Gastrocnemius medialis (tissue), 4 donors: ENCODE measurements around the gene P4HA3. TPM values are rescaled to one million over a fixed set of nuclear protein-coding genes. Genes with fewer than 3 reads are reported as not detected.

ENCODE experiments used
- ATAC-seq, 2 donors: fragments of 150-250 bp; one replicate each; pipeline ENCODE4 v1.9.1; 2016
- DNase-seq, 2 donors: peaks; one replicate each; pipeline ENCODE4 v3.0.0-alpha.2; 2019
- H3K27ac ChIP-seq, 4 donors: fragments of 200-600 bp; sonication (generic); 1 replicate in 1 of 4; 2 replicates in 3 of 4; pipeline ENCODE4 v1.5.1; 2016 to 2018; ENCODE audit warnings: mild to moderate bottlenecking in 2 of 4, moderate library complexity in 1 of 4
- H3K27me3 ChIP-seq, 3 donors: fragments of 200-600 bp; sonication (generic) in 2 of 3; 1 replicate in 1 of 3; 2 replicates in 2 of 3; pipeline versions ENCODE4 v1.5.1 to v1.6.0; 2016 to 2019; ENCODE audit warnings: mild to moderate bottlenecking in 1 of 3, moderate library complexity in 1 of 3
- H3K36me3 ChIP-seq, 2 donors: fragments of 200-600 bp; sonication (generic) in 1 of 2; one replicate each; pipeline ENCODE4 v1.5.1; 2017 to 2018
- H3K4me1 ChIP-seq, 2 donors: fragments of 200-600 bp; sonication (generic) in 1 of 2; one replicate each; pipeline ENCODE4 v1.5.1; 2016 to 2017; ENCODE audit warnings: mild to moderate bottlenecking in 2 of 2
- H3K4me3 ChIP-seq, 4 donors: fragments of 200-600 bp; sonication (generic) in 3 of 4; 1 replicate in 1 of 4; 2 replicates in 3 of 4; pipeline ENCODE4 v1.5.1; 2016 to 2019; ENCODE audit warnings: mild to moderate bottlenecking in 2 of 4
- H3K9me3 ChIP-seq, 3 donors: fragments of 200-600 bp; sonication (generic) in 2 of 3; 1 replicate in 1 of 3; 2 replicates in 2 of 3; pipeline ENCODE4 v1.5.1; 2016 to 2019
- CTCF ChIP-seq, 5 experiments: fragments of 450-650 bp in 3 of 5; fragments of 200-600 bp in 2 of 5; sonication (generic) in 2 of 5; IDR thresholded peaks in 4 of 5; conservative IDR thresholded peaks in 1 of 5; 1 replicate in 4 of 5; 2 replicates in 1 of 5; pipeline ENCODE4 v1.5.1; 2016 to 2019; ENCODE audit warnings: antibody characterized with exemption in 5 of 5, mild to moderate bottlenecking in 3 of 5, moderate library complexity in 3 of 5
- POLR2A ChIP-seq, 2 donors: fragments of 450-650 bp; IDR thresholded peaks; one replicate each; pipeline ENCODE4 v1.6.1; 2017; ENCODE audit warnings: antibody characterized with exemption in 2 of 2, mild to moderate bottlenecking in 2 of 2, moderate library complexity in 2 of 2
- in situ Hi-C, 4 donors: fragments of 200-750 bp; cut with MboI; loops; one replicate each; pipeline versions ENCODE4 v1.15.0 to v1.8.0; 2017; ENCODE audit warnings: low sequenced_read_pairs in 4 of 4
- intact Hi-C: fragments of 100-400 bp; cut with DNase I; formaldehyde crosslinking; loops from one replicate; pipeline ENCODE4 v1.15.1; 2023; ENCODE audit warnings: low total_unique reads
- total RNA-seq, 4 donors: library from RNA; depleted of rRNA; stranded (reverse); fragments of >200 nt; gene quantifications; one replicate each; pipeline versions ENCODE4 v1.1.0 to v1.2.3, GENCODE V29; 2016

P4HA3 gene
- total RNA-seq, 4 donors from 2014 or later: 0.09 TPM; not detected in 3

- intact Hi-C loops: no loop called here
- no peak for TF ChIP-seq POLR2A (IDR thresholded peaks at IDR 0.05)
- TF ChIP-seq CTCF (IDR thresholded peaks at IDR 0.05 in 4 of 5, conservative IDR thresholded peaks at IDR 0.05 in 1 of 5): no peak
- peaks cover 5 to 15% of the 10 kb centered on the region in 2 donors for H3K4me1 ChIP-seq
- H3K27me3 ChIP-seq: no peaks in the 10 kb centered on the region
- in situ Hi-C loops: no loop called here
- H3K9me3 ChIP-seq: no peaks in the 10 kb centered on the region
- DNase-seq (no peak), ATAC-seq (no peak)
- no peaks in the 10 kb centered on the region for H3K36me3 ChIP-seq
- H3K27ac ChIP-seq: no peak overlapping the region
- H3K4me3 ChIP-seq: no peak overlapping the region
Observed at GRCh38 chr11:74316772-74317505, 5.5 kb upstream of the P4HA3 start.

- Histone ChIP-seq H3K4me1 (no peaks in the 10 kb centered on the region), H3K27ac (no peak overlapping the region), H3K4me3 (no peak overlapping the region), H3K9me3 (no peaks in the 10 kb centered on the region), H3K36me3 (no peaks in the 10 kb centered on the region), H3K27me3 (no peaks in the 10 kb centered on the region)
- TF ChIP-seq CTCF (IDR thresholded peaks at IDR 0.05 in 4 of 5, conservative IDR thresholded peaks at IDR 0.05 in 1 of 5): no peak
- TF ChIP-seq POLR2A (IDR thresholded peaks at IDR 0.05): no peak
- ATAC-seq (no peak), DNase-seq (no peak)
- in situ Hi-C loops (no loop called here), intact Hi-C loops (no loop called here)
Observed at GRCh38 chr11:74312326-74312725, 886 bp upstream of the P4HA3 start.

GRCh38 chr11:74310857-74311256 lies 583 bp downstream of the P4HA3 start:
- DNase-seq: no peak
- TF ChIP-seq POLR2A (IDR thresholded peaks at IDR 0.05): no peak
- TF ChIP-seq CTCF (IDR thresholded peaks at IDR 0.05 in 4 of 5, conservative IDR thresholded peaks at IDR 0.05 in 1 of 5): no peak
- no peaks in the 10 kb centered on the region for H3K36me3 ChIP-seq
- H3K27ac ChIP-seq: no peak overlapping the region
- H3K9me3 ChIP-seq: no peaks in the 10 kb centered on the region
- no peaks in the 10 kb centered on the region for H3K4me1 ChIP-seq
- no peak for ATAC-seq
- in situ Hi-C loops: no loop called here
- peak overlapping the region in 3 of 4 donors; percentile 48 to 73 (median 59) for H3K4me3 ChIP-seq
- intact Hi-C loops: loop anchor here (1.0 kb wide), 1 partner anchor 14 kb away; no protein-coding TSS in a partner anchor
- no peaks in the 10 kb centered on the region for H3K27me3 ChIP-seq

- DNase-seq (no peak), ATAC-seq (no peak)
- Histone ChIP-seq H3K36me3 (no peaks in the 10 kb centered on the region), H3K27ac (no peak overlapping the region), H3K4me3 (no peak overlapping the region), H3K4me1 (no peaks in the 10 kb centered on the region), H3K9me3 (no peaks in the 10 kb centered on the region), H3K27me3 (no peaks in the 10 kb centered on the region)
- intact Hi-C loops (no loop called here), in situ Hi-C loops (no loop called here)
- no peak for TF ChIP-seq POLR2A (IDR thresholded peaks at IDR 0.05)
- no peak for TF ChIP-seq CTCF (IDR thresholded peaks at IDR 0.05 in 4 of 5, conservative IDR thresholded peaks at IDR 0.05 in 1 of 5)
Observed at GRCh38 chr11:74307434-74307833, 4.0 kb downstream of the P4HA3 start.
